Endothelial cell of umbilical vein (primary cell): ENCODE results near the gene DBNL.

Experiments used
- EZH2 ChIP-seq: IDR thresholded peaks from 2 replicates; pipeline ENCODE4 v1.6.1; 2012; ENCODE audit warnings: borderline replicate concordance, low read depth, mild to moderate bottlenecking, moderate library complexity, low read length, inconsistent platforms; ENCODE audit not compliant: severe bottlenecking
- JUN ChIP-seq: IDR thresholded peaks from 2 replicates; pipeline ENCODE4 v1.6.1; 2011; ENCODE audit warnings: borderline replicate concordance, low read depth; ENCODE audit not compliant: insufficient read length, insufficient read depth

DNA sequence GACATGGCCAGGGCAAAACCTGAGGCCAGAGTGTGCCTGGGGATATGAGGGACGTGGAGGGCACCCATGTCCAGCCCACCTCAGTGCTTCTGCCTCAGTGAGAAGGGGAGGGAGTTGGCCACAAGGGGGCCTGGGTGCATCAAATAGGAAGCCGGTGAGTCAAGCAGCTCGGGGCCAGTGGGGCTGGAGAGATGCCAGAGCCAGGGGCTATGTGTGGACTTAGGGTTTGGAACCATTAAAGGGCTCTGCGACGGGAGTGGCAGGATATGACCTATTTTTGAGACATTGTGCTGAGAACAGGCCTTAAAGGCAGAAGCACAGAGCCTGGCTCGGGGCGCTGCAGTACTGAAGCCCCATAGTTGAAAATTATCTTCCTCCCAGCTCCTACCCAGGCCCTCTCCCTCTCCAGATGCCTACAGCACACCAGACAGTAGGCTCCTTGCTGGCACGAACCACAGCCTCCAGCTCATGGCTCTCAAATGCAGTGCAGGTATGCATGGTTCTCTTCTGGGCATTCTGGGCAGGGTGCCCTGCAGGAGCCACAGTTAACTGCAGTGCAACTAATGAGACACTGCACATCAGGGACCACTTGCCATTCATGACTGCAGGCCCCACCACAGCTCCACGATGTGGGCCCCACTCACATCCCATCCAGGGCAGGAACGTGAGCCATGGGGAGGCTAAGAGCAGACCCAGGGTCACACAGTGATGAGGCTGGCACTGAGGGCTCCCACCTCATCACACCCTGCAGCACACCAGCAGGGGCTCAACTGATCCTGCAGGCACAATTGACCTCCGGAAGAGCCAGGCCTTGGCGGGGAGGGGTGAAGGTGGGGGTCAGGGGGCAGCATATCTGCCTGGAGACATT is 28.1 kb downstream of the DBNL start:
- TF ChIP-seq EZH2, result no peak
- no peak for TF ChIP-seq JUN
